Measurements from ENCODE around the gene SHTN1.

The SHTN1 gene

GRCh38 chr10:116848944-116849247, 156.1 kb downstream of the SHTN1 start:
- ATAC-seq: peak; percentile 53
- TF ChIP-seq GLIS3 (CRISPR knock-in tag; IDR thresholded peaks at IDR 0.05) (no peak), BACH2 (CRISPR knock-in tag; IDR thresholded peaks at IDR 0.05; ENCODE audit: borderline replicate concordance) (no peak), PATZ1 (CRISPR knock-in tag; IDR thresholded peaks at IDR 0.05; ENCODE audit: borderline replicate concordance) (no peak), SNAI2 (CRISPR knock-in tag; IDR thresholded peaks at IDR 0.05) (no peak)
- TF ChIP-seq, protein P1, sequence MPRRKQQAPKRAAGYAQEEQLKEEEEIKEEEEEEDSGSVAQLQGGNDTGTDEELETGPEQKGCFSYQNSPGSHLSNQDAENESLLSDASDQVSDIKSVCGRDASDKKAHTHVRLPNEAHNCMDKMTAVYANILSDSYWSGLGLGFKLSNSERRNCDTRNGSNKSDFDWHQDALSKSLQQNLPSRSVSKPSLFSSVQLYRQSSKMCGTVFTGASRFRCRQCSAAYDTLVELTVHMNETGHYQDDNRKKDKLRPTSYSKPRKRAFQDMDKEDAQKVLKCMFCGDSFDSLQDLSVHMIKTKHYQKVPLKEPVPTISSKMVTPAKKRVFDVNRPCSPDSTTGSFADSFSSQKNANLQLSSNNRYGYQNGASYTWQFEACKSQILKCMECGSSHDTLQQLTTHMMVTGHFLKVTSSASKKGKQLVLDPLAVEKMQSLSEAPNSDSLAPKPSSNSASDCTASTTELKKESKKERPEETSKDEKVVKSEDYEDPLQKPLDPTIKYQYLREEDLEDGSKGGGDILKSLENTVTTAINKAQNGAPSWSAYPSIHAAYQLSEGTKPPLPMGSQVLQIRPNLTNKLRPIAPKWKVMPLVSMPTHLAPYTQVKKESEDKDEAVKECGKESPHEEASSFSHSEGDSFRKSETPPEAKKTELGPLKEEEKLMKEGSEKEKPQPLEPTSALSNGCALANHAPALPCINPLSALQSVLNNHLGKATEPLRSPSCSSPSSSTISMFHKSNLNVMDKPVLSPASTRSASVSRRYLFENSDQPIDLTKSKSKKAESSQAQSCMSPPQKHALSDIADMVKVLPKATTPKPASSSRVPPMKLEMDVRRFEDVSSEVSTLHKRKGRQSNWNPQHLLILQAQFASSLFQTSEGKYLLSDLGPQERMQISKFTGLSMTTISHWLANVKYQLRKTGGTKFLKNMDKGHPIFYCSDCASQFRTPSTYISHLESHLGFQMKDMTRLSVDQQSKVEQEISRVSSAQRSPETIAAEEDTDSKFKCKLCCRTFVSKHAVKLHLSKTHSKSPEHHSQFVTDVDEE (CRISPR knock-in tag; IDR thresholded peaks at IDR 0.05): no peak
- TF ChIP-seq, protein P2, sequence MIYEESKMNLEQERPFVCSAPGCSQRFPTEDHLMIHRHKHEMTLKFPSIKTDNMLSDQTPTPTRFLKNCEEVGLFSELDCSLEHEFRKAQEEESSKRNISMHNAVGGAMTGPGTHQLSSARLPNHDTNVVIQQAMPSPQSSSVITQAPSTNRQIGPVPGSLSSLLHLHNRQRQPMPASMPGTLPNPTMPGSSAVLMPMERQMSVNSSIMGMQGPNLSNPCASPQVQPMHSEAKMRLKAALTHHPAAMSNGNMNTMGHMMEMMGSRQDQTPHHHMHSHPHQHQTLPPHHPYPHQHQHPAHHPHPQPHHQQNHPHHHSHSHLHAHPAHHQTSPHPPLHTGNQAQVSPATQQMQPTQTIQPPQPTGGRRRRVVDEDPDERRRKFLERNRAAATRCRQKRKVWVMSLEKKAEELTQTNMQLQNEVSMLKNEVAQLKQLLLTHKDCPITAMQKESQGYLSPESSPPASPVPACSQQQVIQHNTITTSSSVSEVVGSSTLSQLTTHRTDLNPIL (CRISPR knock-in tag; IDR thresholded peaks at IDR 0.05; ENCODE audit: low read depth): no peak

- no peak for ATAC-seq
- no peak for TF ChIP-seq ISL1 (CRISPR knock-in tag; IDR thresholded peaks at IDR 0.05)
- TF ChIP-seq ZFP30 (CRISPR knock-in tag; IDR thresholded peaks at IDR 0.05): no peak
- no peak for TF ChIP-seq SNAI2 (CRISPR knock-in tag; IDR thresholded peaks at IDR 0.05)
- TF ChIP-seq PATZ1 (CRISPR knock-in tag; IDR thresholded peaks at IDR 0.05; ENCODE audit: borderline replicate concordance): no peak
These were observed 156.7 kb downstream of the SHTN1 start for GRCh38 chr10:116848032-116848943.

DNA sequence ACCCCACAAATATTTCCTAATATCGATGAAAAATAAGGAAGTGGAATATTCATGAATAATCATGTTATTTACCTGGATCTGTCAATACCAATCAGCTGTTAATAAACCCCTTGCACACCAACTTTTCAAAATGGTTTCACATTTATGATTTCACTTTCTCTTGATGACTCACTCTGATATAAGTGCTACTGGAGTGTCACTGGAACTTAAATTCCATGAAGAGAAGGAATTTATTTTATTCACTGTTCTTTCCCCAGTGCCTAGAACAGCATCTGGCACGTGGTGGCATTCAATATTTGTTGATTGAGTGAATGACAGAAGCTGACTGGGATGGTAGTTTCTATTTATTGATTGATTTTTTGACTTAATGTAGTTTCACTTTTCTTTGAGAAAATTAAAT, 159.2 kb downstream of the SHTN1 start:
- no peak for ATAC-seq
- TF ChIP-seq, protein P3, sequence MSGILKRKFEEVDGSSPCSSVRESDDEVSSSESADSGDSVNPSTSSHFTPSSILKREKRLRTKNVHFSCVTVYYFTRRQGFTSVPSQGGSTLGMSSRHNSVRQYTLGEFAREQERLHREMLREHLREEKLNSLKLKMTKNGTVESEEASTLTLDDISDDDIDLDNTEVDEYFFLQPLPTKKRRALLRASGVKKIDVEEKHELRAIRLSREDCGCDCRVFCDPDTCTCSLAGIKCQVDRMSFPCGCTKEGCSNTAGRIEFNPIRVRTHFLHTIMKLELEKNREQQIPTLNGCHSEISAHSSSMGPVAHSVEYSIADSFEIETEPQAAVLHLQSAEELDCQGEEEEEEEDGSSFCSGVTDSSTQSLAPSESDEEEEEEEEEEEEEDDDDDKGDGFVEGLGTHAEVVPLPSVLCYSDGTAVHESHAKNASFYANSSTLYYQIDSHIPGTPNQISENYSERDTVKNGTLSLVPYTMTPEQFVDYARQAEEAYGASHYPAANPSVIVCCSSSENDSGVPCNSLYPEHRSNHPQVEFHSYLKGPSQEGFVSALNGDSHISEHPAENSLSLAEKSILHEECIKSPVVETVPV (CRISPR knock-in tag; IDR thresholded peaks at IDR 0.05): no peak
- TF ChIP-seq ZC3H10 (CRISPR knock-in tag; IDR thresholded peaks at IDR 0.05) (no peak), TCF4 (CRISPR knock-in tag; IDR thresholded peaks at IDR 0.05; ENCODE audit: borderline replicate concordance) (no peak), RARB (CRISPR knock-in tag; IDR thresholded peaks at IDR 0.05) (no peak), PPARA (CRISPR knock-in tag; IDR thresholded peaks at IDR 0.05; ENCODE audit: borderline replicate concordance) (no peak), ZNF8 (CRISPR knock-in tag; IDR thresholded peaks at IDR 0.05) (no peak), BACH2 (CRISPR knock-in tag; IDR thresholded peaks at IDR 0.05; ENCODE audit: borderline replicate concordance) (no peak), OSR1 (CRISPR knock-in tag; IDR thresholded peaks at IDR 0.05) (no peak), ZNF565 (CRISPR knock-in tag; conservative IDR thresholded peaks at IDR 0.05; ENCODE audit: low read depth) (no peak), ISL1 (CRISPR knock-in tag; IDR thresholded peaks at IDR 0.05) (no peak), GLIS3 (CRISPR knock-in tag; IDR thresholded peaks at IDR 0.05) (no peak), POU6F1 (CRISPR knock-in tag; IDR thresholded peaks at IDR 0.05; ENCODE audit: borderline replicate concordance, low read depth) (no peak), PATZ1 (CRISPR knock-in tag; IDR thresholded peaks at IDR 0.05; ENCODE audit: borderline replicate concordance) (no peak)
- TF ChIP-seq, protein P1 (CRISPR knock-in tag; IDR thresholded peaks at IDR 0.05): no peak
- TF ChIP-seq, protein P2 (CRISPR knock-in tag; IDR thresholded peaks at IDR 0.05; ENCODE audit: low read depth): no peak

All from SK-N-SH treated with all-trans-retinoic acid at 6 μM for 48 hours (cell line).